Anterior cingulate cortex (tissue), 58 donors: ENCODE results near the gene SHC1.

Experiments used
- DNase-seq, 58 donors: peaks; one replicate each; lab custom pipeline; 2025; lab: John Stamatoyannopoulos, UW

SHC1 gene

DNA sequence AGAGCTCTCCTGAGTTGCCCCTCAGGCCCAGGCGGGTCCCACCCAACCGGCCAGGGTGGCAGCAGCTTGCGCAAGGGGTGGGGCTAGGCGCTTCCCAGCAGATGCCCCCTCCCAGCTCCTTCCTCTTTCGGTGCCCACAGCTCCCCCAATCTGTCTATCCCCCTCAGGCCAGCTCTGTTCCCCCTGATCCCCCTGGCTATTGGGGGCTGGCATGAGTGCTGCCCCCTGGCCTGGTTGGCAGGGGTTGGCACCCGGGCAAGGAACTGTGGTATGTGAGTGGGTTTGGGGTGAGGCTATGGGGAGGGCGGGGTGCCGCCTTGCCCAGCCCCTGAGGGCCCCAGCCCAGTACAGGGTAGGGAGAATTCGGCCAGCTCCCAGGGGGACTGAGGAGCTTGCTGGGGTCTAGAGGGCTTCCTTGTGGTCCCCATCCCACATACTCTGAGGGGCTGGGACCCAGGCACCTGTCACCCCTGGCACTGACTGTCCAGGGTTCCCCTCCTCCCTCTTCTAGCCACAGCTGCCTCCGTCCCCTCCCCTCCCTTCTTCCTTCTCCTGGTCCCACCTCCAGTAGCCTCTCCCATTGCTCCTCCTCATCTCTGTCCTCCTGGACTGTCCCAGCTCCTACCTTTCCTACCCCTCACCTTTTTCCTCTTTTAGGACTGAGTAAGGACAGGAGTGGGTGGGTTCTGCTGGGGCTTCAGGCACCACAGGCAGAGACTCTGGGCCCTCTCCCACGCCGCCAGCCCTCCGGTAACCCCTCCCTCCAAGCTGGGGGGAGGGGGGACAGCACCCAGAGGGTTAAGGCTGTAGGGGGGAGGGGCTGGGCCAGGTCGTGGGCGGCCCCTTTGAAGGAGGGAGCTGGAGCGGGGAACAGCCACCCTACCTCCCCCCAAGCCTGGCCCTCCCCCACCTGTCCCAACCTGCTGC, 37.7 kb upstream of the SHC1 start:
- DNase-seq, result peak in 10 of 58 donors; percentile 10 to 52 (median 26)

DNA sequence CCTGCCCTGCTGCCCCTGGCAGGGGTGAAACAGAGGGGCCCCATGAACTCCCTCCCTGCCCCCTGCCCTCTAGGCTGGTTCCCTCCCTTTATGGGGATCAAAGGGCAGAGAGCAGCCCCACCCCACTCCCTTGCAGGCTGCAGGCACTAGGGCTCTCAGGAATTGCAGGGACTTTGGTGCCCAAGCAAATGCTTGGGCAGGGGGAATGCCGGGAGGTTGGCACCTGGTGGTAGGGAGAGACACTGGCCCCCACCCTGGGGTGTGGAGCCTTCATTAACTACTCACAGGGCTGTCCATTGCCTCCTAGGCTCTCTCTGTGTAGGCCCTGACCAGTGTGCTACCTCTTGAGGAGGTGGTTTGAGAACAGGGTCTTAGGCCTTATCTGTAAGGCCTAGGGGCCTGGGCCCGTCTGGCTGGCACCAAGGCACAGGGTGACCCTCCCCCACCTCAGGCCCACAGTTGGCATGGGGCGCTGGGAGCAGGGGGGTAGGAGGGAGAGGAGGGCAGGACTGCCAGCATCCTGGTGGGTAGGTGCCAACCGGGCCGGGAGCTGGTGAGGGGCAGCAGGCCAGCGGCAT, 36.8 kb upstream of the SHC1 start:
- DNase-seq, result peak in 49 of 58 donors; percentile 15 to 78 (median 45)

DNA sequence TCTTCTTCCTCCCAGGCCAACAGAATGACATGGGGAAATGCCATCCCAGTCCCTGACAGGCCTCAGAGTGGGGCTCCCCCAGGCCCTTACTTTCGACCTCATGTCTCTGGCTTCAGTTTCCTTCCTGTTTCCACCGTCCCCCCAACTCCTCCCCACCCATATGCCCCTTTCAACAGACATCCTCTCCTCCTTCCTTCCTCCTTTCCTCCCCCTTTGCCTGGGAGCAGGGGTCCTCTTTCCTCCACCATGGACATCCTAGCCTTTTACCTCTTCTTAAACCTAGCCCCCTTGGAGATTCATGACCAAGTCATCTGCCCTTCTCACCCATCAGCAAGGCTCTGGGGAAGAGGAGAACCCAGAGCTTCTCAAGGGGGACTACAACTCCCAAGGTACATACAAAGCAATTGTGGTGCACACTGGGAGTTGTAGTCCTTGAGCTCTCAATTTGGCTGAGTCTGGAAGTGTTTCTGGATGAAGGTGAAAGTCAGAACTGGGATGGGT, 36.1 kb upstream of the SHC1 start:
- peak in 26 of 58 donors; percentile 4 to 63 (median 31) for DNase-seq

DNA sequence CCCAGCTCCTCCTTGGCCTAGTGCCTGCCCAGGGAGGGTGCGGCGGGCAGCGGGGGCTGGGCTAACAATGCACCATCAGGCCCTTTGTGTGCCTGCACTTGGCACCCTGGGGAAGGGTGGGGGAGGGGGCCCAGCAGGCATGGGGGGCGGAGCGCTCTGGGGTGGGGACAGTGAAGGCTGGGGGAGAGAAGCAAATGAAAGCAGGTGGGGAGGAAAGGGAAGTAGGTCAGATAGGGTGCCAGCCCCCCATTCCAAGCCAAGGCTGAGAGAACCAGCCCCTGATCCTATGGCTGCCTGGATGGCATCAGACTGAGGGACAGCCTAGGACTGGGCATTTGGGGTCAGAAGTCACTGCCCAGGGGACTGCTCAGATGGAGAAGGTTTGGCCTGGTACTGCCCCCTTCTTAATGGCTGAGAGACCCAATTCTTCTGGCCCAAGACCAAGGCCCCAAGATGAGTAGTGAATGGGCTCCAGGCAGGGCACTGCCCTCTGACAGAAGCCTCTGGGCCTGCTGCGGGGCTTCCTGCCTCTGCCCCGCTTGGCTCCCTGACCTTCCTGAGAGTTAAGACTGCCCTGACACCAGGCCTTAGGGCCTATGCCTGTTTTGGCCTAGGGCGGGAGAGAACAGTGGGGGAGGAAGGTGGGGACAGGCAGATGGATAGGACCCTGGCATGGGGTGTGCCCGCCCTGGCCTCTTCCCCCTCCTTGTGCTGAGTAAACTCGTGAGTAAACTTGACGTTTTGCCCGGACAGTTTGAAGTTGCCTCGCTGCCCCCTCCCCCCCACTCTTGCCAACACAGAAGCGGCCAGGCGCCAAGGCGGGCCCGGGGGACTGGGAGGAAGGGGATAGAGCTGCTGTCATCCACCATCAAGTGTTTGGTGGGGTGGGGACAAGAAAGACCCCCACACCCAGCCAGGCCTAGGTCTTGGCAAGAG, 34.8 kb upstream of the SHC1 start:
- peak in 50 of 58 donors; percentile 11 to 85 (median 61) for DNase-seq

DNA sequence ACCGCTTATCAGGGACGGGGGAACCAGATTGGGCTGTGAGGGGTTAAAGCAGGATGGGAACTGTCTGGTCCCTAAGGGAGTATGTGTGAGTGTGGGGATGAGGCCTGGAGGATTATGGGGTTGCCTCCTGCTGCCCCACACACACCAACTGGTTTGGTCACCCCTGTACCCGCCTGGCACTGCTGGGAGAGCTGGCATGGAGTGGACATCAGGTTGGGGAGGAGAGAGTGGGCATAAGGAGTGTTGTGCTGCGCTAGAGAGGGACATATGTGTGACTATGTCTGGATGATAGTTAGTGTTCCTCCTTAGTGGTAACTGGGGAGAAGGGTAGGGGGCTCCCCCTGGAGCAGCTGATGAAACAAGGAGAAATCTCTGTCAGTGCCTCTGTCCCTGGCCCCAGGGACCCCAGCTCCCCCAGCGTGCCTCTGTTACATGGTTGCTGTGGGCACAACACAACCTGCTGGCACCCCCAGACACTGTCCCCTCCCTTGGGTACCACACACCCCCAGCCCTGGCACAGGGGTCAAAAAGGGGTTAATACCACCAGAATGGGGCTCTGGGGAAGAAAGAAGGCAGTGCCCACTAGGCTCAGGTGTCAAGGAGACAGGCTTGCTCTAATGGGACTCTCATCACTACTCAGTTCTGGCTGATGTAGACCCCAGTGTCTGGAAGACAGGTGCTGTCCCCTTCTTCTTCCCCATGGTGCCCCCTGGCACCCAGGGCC, 34.0 kb upstream of the SHC1 start:
- peak in 15 of 58 donors; percentile 24 to 72 (median 55) for DNase-seq

DNA sequence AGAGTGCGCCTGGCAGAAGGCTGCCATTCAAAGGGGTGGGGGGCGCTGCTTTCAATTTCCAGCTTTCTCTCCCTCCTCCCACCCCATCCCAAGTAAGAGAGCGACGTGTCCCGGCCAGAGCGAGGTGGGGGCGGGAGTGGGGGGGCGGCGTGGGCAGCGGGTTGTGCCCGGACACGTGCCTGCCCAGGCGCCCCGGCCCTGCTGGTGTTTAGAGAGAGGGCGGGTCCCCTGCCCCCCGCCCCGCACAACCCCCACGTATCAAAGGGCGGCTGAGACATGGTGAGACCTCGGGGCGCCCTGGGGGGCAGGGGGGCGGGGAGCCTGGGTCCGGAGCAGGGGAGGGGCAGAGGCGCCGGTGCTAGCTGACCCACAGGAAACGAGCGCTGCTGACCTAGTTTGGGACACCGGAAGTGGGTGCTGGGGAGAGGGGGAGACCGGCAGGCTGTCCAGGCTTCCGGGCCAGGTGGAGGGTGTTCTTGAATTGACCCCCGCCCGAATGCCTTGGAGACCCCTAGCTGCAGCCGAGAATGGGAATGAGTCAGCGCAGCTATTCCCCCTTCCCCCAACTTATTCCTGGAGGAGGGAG, 33.3 kb upstream of the SHC1 start:
- peak in 47 of 58 donors; percentile 22 to 85 (median 58) for DNase-seq

DNA sequence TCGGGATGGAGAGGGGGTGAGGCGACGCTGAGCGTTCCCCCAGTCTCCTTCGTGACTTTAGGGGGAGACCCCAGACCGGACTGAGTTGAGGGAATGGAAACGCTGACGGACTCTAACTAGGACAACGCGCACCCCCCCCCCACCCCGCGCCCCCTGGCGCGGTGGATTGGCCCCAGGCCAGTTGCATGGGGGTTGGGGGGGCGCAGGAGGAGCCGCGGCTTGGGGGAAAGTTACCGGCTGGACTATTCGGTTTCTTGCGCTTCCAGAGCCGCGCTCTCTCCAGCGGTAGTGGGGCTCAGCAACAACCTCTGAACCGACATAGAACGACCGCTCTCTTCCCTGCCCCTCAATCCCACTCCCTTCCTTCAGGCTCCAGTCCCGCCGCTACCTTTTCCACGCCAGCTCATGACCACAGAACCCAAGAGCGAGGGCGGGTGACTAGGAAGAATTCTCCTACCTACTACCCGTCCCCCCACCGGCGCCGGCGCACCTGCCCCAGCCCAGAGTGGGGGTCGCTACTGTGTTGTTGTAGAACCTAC, 32.7 kb upstream of the SHC1 start:
- peak in 30 of 58 donors; percentile 29 to 74 (median 52) for DNase-seq

DNA sequence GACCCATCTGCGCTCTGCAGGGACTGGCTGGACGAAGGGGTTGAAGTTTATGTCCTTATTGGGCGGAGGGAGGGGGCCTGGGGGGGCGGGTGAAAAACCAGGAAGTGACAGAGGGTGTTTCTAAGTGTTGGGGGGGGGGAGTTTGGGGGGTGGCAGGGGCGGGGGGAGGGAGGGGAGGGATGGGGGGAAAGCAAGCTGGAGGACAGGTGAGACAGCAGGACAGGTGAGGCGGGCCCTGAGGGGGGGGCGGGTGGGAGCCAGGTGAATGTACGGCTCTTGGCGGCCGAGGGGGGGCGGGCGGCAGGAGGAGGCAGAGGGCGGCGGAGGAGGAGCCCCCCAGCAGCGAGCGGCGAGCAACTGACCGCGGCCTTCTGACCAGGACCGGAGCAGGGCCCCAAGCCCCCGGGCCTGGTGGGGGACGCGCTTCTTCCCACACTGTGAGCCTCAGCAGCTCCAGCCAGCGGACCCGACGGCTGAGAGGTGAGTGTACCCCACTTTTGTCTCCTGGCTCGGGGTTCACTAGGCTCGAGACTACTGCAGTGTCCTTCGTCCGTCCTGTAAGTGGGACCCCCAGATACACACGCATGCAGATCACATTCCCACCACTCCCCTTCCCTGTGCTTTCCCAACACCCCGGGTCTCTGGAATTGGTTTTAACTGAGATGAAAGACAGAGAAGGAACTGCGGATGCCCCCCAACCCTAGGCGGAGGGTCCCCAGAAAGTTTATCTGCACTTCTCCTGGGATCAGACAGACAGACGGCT, 32.1 kb upstream of the SHC1 start, which contains the start of gene ZBTB7B:
ZBTB7B (plus strand) TSS at position 339 of the 763 bp plus-strand sequence. CDS start 11,859 bp downstream, outside the sequence.
- peak in 24 of 58 donors; percentile 17 to 79 (median 62) for DNase-seq

DNA sequence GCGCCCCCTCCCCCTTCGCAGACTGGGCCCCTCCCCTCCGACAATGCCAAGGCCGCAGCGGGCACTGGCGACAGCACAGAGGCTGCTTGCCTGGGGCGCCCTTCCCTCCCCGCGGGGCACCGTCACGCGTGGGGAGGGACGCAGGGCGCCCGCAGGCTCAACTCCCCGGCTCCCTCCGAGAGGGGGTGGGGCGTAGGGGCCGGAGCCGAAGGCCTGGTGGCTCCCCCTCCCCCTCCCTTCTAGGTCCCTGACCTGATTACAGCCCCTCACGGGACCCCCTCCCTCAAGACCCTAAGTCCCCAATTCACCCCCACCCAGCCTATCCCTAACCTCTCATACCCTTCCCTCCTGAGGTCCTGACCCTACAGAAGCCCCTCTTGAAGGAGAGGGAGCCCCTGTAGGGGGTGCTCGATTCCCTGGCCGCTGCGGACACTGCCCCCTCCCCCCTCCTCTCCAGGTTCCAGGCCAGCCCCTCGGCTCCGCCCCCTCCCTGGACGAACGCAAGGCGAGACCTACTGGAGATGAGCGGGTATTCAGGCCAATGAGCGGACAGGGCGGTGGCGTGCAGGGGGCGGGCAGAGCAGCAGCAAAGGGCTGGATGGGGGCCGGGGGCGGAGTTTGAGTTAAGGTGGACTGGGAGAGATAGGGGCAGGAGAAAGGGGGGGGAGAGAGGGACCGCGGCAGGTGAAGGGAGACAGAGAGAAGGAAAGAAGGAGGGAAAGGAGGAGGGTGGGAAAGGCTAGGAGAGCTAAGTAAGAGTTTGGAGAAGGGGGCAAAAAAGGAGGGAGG, 31.3 kb upstream of the SHC1 start:
- DNase-seq, result peak; percentile 93 to 100 (median 99)

DNA sequence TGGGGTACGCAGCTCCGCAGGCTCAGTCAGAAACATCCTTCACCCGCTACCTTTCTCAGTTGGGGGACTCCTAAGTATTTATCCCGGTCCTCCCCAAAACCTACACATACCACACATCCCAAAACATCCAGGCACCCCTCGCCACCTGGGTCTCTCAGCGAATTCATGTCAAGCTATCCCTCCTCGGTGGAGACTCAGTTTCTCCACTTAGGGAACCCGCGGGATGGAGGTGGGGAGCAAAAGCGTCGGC, 30.8 kb upstream of the SHC1 start:
- DNase-seq, result no peak

DNA sequence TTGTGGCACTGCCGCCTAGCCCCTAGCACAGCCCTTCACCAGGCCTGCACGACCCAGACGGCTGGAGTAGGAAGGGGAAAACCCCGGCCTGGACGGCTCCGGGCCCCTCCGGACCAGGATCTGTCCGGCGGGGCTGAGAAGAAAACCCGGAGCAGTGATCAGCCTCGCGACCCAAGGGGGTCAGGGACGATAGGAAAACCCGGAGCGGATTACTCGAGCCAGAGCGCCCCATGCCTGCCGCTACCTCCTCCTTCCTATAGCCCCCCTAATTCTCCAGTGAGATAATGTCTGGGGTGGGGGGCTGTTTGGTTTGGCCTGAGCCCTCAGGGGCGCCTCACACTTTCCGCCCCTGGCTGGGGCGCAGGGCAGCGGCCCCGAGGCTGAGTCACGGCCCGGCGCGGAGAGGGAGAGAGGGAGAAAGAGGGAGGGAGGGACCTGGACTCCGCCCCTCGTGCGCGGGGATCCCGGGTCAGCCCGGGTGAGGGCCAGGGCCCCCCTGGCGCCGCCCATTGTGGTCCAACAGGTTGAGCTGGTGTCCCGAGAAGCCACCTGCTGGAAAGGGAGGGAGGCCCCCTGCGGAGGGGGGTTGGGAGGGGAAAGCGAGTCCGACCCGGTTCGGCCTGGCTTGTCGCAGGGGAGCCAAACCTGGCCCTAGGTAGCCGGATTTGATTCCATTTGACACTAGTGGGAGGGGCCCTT, 30.3 kb upstream of the SHC1 start:
- peak in 57 of 58 donors; percentile 46 to 94 (median 82) for DNase-seq

DNA sequence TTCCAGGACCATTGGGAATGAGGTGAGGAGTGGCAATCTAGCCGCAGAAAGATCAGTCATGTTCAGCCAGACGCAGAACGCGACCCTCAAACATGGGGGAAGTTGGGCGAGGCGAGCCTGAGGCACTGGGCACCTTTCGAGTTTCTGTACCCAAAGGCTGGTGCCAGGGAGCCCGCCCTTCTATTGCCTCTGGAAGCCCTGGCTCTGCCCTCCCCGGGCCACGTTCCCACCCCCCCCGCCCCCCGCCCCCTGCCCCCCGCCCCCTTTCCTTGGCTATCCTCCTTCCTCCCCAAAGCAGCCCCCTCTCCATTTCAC, 29.8 kb upstream of the SHC1 start:
- DNase-seq, result peak in 17 of 58 donors; percentile 41 to 72 (median 57)

DNA sequence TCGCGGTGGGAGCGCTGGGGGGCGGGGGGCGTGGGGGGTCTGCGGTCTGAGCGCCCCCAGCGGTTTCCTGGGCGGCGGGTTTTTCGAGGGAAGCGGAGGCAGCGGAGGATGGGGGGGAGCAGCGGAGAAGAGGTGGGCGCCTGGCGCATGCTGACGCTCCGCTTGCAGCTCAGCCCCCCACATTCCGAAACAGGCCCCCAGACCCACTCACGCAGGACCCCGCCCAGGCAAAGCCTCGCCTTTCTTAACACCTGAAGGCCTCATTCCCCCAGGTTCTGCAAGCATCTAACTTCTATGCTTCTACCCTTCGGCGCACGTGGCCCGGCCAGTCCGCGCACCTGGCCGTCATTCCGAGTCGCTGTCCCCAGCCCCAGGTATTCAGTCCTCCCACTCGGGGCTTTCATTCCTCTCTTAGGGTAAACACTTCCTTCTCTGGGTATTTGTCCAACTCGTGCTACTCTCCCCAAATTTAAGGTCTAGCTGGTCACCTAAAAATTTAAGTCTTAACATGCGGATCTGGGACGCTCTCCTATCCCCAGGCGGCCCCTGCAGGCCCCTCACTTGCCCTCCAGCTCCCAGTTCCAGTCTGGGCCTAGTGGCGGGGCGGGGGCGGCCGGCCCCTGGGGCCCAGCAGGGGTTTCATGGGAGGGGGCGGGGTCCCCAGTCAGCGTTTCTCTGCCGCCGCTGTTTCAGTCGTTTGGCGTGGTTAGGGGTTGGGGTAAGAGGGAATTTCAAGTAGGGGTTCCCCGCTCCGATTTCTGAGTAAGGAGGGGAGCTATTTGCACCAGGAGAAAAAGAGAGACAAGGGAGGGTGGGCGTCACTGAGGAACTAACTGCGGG, 29.2 kb upstream of the SHC1 start:
- peak in 2 of 58 donors; percentile 52 to 53 for DNase-seq

DNA sequence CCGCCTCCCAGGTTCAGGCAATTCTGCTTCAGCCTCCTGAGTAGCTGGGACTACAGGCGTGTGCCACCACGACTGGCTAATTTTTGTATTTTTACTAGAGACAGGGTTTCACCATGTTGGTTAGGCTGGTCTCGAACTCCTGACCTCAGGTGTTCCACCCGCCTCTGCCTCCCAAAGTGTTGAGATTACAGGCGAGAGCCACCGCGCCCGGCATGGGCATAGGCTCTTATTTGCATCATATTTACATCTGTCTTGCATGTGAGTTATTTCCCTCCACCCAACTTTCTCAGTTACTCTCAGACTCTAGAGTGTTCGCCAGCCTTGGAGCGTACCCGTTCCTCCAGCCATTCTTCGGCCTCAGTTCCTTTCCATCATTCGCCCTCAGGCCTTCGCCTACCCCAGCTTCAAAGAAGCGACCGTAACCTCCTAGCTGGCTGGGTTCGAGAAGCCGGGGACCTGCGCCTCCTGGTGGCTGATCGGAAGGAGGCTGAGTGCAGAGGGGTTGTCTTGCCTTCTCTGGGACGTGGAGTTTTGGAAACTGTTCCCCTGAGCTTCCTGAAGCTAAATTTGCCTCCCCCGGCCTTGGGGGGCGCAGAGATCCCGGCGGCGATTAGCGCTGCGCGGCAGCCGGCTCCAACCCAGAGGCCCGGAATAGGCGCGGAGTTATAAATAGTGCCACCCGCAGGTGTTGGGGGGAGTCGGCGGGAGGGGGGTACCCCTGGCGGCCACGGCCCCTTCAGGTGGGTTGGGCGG, 28.4 kb upstream of the SHC1 start:
- DNase-seq, result peak in 47 of 58 donors; percentile 5 to 77 (median 37)

DNA sequence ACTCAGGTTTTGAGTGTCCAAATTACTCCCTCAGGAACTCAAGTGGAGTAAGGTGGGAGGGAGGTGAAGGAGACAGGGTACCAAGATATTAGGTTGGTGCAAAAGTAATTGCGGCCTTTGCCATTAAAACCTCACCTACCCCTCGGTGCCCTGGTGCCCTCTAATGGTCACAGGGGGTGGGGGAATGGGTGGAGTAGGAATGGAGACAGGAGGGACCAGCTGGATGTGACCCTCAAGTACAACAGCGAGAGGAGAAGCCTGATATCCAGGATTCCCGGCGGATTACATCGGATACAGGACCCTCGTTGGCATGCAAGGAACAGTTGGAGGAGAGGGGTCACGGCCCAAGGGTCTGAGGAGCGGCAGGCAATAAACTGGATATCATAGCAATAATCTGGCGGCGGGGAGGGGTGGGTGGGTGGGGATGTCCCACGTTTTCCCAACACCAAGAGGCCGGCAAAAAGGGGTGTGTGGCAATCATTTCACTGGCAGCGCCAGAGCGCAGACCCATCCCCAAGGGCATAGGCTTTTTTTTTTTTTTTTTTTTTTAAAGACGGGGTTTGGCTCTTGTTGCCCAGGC, 27.7 kb upstream of the SHC1 start:
- no peak for DNase-seq
